BLaER1 (cell line): ENCODE results near the gene OR52W1.

ENCODE experiments used
- H3K27ac ChIP-seq: shearing (Covaris generic); formaldehyde crosslinking; 2 replicates; pipeline ENCODE4 v1.8.1; 2022
- H3K27me3 ChIP-seq: shearing (Covaris generic); formaldehyde crosslinking; 2 replicates; pipeline ENCODE4 v1.8.1; 2022
- H3K36me3 ChIP-seq: shearing (Covaris generic); formaldehyde crosslinking; 2 replicates; pipeline ENCODE4 v1.8.1; 2022
- H3K4me1 ChIP-seq: shearing (Covaris generic); formaldehyde crosslinking; 2 replicates; pipeline ENCODE4 v1.8.1; 2022
- H3K4me2 ChIP-seq: shearing (Covaris generic); formaldehyde crosslinking; 2 replicates; pipeline ENCODE4 v1.8.1; 2022
- H3K4me3 ChIP-seq: shearing (Covaris generic); formaldehyde crosslinking; 2 replicates; pipeline ENCODE4 v1.8.1; 2022
- H3K9ac ChIP-seq: shearing (Covaris generic); formaldehyde crosslinking; 2 replicates; pipeline ENCODE4 v1.8.1; 2022
- H3K9me3 ChIP-seq: shearing (Covaris generic); formaldehyde crosslinking; 2 replicates; pipeline ENCODE4 v1.8.1; 2022
- H4K20me1 ChIP-seq: shearing (Covaris generic); formaldehyde crosslinking; 2 replicates; pipeline ENCODE4 v1.8.1; 2022
- Cebpa-rat ChIP-seq: shearing (Covaris generic); IDR thresholded peaks from 2 replicates; pipeline ENCODE4 v1.8.1; 2022

OR52W1 gene, protein sequence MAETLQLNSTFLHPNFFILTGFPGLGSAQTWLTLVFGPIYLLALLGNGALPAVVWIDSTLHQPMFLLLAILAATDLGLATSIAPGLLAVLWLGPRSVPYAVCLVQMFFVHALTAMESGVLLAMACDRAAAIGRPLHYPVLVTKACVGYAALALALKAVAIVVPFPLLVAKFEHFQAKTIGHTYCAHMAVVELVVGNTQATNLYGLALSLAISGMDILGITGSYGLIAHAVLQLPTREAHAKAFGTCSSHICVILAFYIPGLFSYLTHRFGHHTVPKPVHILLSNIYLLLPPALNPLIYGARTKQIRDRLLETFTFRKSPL

DNA sequence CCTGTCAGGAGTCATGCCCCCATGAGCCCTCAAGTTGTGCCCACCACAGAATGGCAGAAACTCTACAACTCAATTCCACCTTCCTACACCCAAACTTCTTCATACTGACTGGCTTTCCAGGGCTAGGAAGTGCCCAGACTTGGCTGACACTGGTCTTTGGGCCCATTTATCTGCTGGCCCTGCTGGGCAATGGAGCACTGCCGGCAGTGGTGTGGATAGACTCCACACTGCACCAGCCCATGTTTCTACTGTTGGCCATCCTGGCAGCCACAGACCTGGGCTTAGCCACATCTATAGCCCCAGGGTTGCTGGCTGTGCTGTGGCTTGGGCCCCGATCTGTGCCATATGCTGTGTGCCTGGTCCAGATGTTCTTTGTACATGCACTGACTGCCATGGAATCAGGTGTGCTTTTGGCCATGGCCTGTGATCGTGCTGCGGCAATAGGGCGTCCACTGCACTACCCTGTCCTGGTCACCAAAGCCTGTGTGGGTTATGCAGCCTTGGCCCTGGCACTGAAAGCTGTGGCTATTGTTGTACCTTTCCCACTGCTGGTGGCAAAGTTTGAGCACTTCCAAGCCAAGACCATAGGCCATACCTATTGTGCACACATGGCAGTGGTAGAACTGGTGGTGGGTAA lies at the start of gene OR52W1:
Gene OR52W1 (plus strand): TSS at position 51 of the 637 bp plus-strand sequence. CDS start 0 bp downstream, at position 51.
- no peak within 1 kb of the TSS for H3K9ac ChIP-seq
- no peak within 1 kb of the TSS for H3K27ac ChIP-seq
- H3K27me3 ChIP-seq, result no peaks in the 10 kb centered on the region
- no peak within 1 kb of the TSS for H3K4me3 ChIP-seq
- H3K9me3 ChIP-seq, result no peaks in the 10 kb centered on the region
- H3K4me1 ChIP-seq, result peaks cover 10% of the 10 kb centered on the region
- H4K20me1 ChIP-seq, result no peaks in the 10 kb centered on the region
- H3K36me3 ChIP-seq, result no peaks in the 10 kb centered on the region
- no peak within 1 kb of the TSS for H3K4me2 ChIP-seq
- TF ChIP-seq Cebpa-rat, result no peak

DNA sequence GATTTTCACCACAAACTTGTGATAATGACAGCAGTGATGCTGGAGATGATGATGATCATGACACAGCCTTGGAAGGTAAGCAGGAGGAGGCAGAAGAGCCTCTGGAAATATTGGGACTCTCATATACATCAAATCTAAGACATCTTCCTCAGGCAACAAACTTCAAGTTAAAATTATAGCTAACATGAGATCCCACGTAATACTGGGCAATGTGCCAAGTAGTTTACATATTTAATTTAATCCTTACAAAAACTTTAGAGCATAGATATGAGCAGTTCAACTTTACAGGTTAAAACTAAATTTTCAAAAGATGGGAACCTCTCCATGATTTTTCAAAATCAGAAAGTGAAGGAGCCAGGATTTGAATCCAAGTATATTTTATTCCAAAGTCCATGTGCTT lies 47.9 kb upstream of the OR52W1 start:
- no peak for TF ChIP-seq Cebpa-rat
- H3K27me3 ChIP-seq, result no peaks in the 10 kb centered on the region

DNA sequence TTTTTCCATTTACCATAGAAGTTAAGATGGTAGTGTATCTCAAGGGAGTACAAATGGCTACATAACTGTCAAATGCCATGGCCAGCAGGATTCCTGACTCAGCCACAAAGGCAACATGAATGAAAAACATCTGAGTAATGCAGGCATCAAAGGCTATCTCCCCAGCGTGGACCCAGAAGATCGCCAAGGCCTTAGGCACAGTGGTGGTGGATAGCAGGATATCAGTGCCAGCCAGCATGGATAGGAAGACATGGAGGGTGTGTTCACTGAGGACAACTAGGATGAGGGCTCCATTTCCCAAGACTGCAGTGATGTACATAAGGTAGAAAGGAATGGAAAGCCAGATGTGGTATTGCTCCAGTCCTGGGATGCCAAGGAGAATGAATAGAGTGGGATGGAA lies 46.9 kb upstream of the OR52W1 start:
- Histone ChIP-seq H3K9me3 (no peaks in the 10 kb centered on the region), H4K20me1 (no peaks in the 10 kb centered on the region), H3K4me1 (no peaks in the 10 kb centered on the region), H3K27ac (no peak overlapping the region), H3K4me2 (no peak overlapping the region), H3K9ac (no peak overlapping the region), H3K36me3 (no peaks in the 10 kb centered on the region), H3K27me3 (no peaks in the 10 kb centered on the region), H3K4me3 (no peak overlapping the region)
- no peak for TF ChIP-seq Cebpa-rat

More for the DNA sequence above, 47.9 kb upstream of the OR52W1 start:
- H3K27ac ChIP-seq, result no peak overlapping the region
- H3K9ac ChIP-seq, result no peak overlapping the region
- H4K20me1 ChIP-seq, result no peaks in the 10 kb centered on the region
- no peaks in the 10 kb centered on the region for H3K4me1 ChIP-seq
- H3K36me3 ChIP-seq, result no peaks in the 10 kb centered on the region
- H3K4me2 ChIP-seq, result no peak overlapping the region
- H3K9me3 ChIP-seq, result no peaks in the 10 kb centered on the region
- no peak overlapping the region for H3K4me3 ChIP-seq

DNA sequence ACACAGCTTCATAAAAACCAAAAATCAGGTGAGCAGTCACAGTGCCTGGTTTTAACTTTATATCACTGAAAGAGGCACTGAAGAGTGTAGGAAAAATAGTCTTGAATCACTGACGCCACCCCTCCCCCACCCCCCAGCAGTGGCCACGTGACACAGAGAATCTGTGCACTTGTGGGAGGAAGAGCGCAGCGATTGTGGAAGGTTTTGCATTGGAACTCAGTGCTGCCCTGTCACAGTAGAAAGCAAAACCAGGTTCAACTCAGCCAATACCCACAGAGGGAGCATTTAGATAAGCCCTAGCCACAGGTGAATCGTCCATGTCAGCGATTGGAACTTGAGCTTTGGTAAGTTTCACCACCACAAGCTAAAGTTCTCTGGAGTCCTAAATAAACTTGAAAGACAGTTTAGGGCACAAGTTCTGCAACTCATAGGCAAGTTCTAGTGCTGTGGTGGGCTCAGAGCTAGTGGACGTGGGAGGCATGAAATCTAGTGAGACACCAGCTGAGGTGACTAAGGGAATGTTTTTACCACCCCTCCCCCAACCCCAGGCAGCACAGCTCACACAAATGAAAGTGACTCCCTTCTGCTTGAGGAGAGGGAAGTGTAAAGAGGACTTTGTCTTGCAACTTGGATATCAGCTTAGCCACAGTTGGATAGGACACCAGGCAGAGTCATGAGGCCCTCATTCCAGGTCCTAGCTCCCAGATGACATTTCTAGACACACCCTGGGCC lies 42.2 kb upstream of the OR52W1 start:
- Histone ChIP-seq H3K27ac (no peak overlapping the region), H3K27me3 (no peaks in the 10 kb centered on the region), H3K9ac (no peak overlapping the region), H3K36me3 (no peaks in the 10 kb centered on the region), H3K4me3 (no peak overlapping the region), H3K4me1 (no peaks in the 10 kb centered on the region), H4K20me1 (no peaks in the 10 kb centered on the region), H3K4me2 (no peak overlapping the region), H3K9me3 (no peaks in the 10 kb centered on the region)
- no peak for TF ChIP-seq Cebpa-rat

DNA sequence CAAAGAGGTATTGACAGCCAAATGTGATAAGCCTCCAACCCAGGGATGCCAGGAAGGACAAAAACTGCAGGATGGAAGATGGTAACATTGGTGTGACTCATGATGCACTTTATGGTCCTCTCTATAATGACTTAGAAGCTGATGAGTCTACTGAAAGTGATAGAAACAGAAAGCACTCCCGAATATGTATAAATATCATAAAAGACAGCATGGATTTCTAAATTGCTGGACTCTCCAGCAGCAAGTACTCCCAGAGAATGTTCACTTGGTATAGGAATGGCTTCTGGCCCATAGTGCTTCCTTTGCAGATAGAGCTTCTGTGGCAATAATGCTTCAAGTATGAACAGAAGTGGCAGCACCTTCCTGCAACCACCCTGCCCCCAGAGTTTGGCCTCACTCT lies 28.8 kb upstream of the OR52W1 start, which contains the start of gene OR52B2:
Gene OR52B2 (minus strand): TSS at position 101 of the 400 bp plus-strand sequence. CDS start 0 bp downstream, at position 101.
- Histone ChIP-seq H3K4me3 (no peak within 1 kb of the TSS), H3K36me3 (no peaks in the 10 kb centered on the region), H3K4me1 (no peaks in the 10 kb centered on the region), H3K27me3 (no peaks in the 10 kb centered on the region), H3K9me3 (peaks cover 4% of the 10 kb centered on the region), H3K9ac (no peak within 1 kb of the TSS), H3K27ac (no peak within 1 kb of the TSS), H4K20me1 (no peaks in the 10 kb centered on the region), H3K4me2 (no peak within 1 kb of the TSS)
- TF ChIP-seq Cebpa-rat, result no peak

DNA sequence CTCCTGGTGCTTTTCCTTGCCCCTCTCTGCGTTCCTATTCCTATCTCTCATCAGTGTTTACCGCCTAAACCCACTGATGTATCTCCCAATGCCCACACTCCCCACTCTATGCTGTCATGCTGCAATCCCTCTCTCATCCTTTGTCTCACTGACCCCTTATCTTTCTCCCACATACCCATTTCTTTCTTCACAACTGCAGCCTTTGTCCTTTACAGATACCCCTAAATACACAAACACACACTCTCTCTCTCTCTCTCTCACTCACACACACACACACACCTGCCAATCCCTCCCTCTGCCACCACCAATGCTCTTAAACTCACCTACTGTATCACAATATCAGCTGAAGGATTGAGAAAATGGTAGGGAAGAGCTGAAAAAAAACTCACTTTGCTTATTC lies 23.6 kb upstream of the OR52W1 start:
- Histone ChIP-seq H3K36me3 (no peaks in the 10 kb centered on the region), H3K9ac (no peak overlapping the region), H3K4me3 (no peak overlapping the region), H4K20me1 (no peaks in the 10 kb centered on the region), H3K27ac (no peak overlapping the region), H3K27me3 (no peaks in the 10 kb centered on the region), H3K4me1 (peaks cover 8% of the 10 kb centered on the region), H3K9me3 (peaks cover 9% of the 10 kb centered on the region; the same call in 1 of the 2 replicates), H3K4me2 (no peak overlapping the region)
- no peak for TF ChIP-seq Cebpa-rat

DNA sequence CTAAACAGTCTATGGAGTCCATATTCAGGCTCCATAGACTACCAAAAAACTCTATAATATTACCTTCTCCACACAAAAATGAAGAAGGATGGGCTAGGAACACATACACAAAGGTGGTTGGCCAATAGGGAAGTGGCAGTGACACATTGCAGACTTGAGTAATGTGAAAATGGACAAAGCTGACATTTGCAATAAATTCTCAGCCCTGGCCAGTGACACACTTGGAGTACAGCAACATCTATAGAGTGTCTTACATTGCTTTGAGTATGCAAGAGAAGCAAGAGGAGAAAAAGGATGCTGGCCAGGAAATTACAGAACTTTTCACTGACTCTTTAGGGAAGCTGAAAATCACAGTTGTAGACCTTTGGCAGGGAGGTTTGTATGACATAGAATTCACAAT lies 7.3 kb upstream of the OR52W1 start:
- no peak for TF ChIP-seq Cebpa-rat
- no peaks in the 10 kb centered on the region for H3K27me3 ChIP-seq
- no peak overlapping the region for H3K27ac ChIP-seq
- 0 out of 2 replicates have a peak, but pooled peaks cover 3% of the 10 kb centered on the region for H3K4me1 ChIP-seq
- no peak overlapping the region for H3K4me3 ChIP-seq
- H3K9ac ChIP-seq, result no peak overlapping the region
- H4K20me1 ChIP-seq, result no peaks in the 10 kb centered on the region
- no peaks in the 10 kb centered on the region for H3K9me3 ChIP-seq
- H3K36me3 ChIP-seq, result no peaks in the 10 kb centered on the region
- no peak overlapping the region for H3K4me2 ChIP-seq

DNA sequence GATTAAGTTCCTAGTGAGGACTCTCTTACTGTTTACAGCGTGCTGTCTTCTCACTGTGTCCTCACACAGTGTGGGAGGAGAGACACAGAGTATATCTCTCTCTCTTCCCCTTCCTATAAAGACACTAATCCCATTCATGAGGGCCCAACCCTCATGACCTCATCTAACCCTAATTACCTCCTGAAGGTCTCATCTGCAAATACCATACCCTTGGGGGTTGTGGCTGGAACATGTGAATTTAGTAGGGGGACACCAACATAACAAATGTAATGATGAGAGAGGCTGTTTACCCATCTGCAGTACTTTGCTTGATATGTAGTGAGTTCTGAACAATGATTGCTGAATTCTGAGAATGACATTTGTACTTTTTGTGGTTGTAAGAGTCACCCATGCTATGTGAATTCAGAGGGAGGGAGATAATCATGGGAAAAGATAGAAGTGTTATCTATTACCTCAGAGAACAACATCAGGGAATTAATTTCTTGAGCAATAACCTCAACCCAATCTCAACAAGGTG lies 4.9 kb upstream of the OR52W1 start:
- H3K4me3 ChIP-seq, result no peak overlapping the region
- H3K4me2 ChIP-seq, result no peak overlapping the region; the same call in 1 of the 2 replicates
- TF ChIP-seq Cebpa-rat, result no peak
- no peak overlapping the region for H3K27ac ChIP-seq
- H3K4me1 ChIP-seq, result 0 out of 2 replicates have a peak, but pooled peaks cover 3% of the 10 kb centered on the region
- no peaks in the 10 kb centered on the region for H3K9me3 ChIP-seq
- H4K20me1 ChIP-seq, result no peaks in the 10 kb centered on the region
- no peak overlapping the region for H3K9ac ChIP-seq
- no peaks in the 10 kb centered on the region for H3K27me3 ChIP-seq
- H3K36me3 ChIP-seq, result no peaks in the 10 kb centered on the region

DNA sequence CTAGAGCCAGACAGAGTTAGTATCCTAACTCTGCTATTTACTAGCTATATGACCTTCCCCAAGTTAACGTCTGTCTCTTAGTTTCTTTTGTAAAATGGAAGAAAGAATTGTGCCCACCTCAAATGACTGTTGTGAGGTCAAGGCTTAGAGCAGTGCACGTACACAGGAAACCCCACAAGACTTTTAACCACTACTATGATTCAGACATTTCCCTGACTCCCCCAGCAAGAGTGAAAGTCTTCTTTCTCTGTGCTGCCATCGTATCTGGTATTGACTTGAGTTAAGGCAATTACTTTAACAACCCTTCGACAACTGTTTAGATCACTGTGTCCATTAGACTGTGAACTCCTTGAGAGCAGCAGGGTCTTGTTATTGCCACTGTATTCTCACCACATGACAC lies 2.6 kb upstream of the OR52W1 start:
- Histone ChIP-seq H3K4me3 (no peak overlapping the region), H3K27me3 (no peaks in the 10 kb centered on the region), H3K4me2 (no peak overlapping the region), H3K9ac (no peak overlapping the region), H3K27ac (no peak overlapping the region), H3K36me3 (no peaks in the 10 kb centered on the region), H3K9me3 (no peaks in the 10 kb centered on the region), H4K20me1 (no peaks in the 10 kb centered on the region), H3K4me1 (0 out of 2 replicates have a peak, but pooled peaks cover 3% of the 10 kb centered on the region)
- no peak for TF ChIP-seq Cebpa-rat
